OCI-LY3 (cell line): ENCODE measurements around the gene SAMD13.

Experiments
- CTCF ChIP-seq: fragments of 200-600, 300-600 bp; sonication (generic); IDR thresholded peaks from 2 replicates; pipeline ENCODE4 v1.5.1; 2014; ENCODE audit warnings: antibody characterized with exemption, low read length, low read depth
- EZH2phosphoT487 ChIP-seq: fragments of 200-600 bp; shearing (Covaris generic); IDR thresholded peaks from 2 replicates; pipeline ENCODE4 v1.6.1; 2018; ENCODE audit warnings: antibody characterized with exemption, mixed run types, low read depth

GRCh38 chr1:84297546-84298244 lies 3.8 kb upstream of the SAMD13 start:
- TF ChIP-seq CTCF (no peak), EZH2phosphoT487 (no peak)
